GM10847 (cell line): ENCODE results near the gene PAN3.

Experiments
- POLR2A ChIP-seq: IDR thresholded peaks from 2 replicates; pipeline ENCODE4 v1.6.1; 2011; ENCODE audit not compliant: insufficient read length; ENCODE audit errors: extremely low read depth

The PAN3 gene, protein sequence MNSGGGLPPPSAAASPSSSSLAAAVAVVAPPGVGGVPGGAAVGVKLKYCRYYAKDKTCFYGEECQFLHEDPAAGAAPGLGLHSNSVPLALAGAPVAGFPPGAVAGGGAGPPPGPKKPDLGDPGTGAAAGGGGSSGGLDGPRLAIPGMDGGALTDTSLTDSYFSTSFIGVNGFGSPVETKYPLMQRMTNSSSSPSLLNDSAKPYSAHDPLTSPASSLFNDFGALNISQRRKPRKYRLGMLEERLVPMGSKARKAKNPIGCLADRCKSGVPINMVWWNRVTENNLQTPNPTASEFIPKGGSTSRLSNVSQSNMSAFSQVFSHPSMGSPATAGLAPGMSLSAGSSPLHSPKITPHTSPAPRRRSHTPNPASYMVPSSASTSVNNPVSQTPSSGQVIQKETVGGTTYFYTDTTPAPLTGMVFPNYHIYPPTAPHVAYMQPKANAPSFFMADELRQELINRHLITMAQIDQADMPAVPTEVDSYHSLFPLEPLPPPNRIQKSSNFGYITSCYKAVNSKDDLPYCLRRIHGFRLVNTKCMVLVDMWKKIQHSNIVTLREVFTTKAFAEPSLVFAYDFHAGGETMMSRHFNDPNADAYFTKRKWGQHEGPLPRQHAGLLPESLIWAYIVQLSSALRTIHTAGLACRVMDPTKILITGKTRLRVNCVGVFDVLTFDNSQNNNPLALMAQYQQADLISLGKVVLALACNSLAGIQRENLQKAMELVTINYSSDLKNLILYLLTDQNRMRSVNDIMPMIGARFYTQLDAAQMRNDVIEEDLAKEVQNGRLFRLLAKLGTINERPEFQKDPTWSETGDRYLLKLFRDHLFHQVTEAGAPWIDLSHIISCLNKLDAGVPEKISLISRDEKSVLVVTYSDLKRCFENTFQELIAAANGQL

GRCh38 chr13:28138012-28138755, at the start of gene PAN3:
TSS of gene PAN3 (plus strand) at chr13:28138545. CDS start at chr13:28138658, 113 bp downstream.
- TF ChIP-seq POLR2A: peak; percentile 83

DNA sequence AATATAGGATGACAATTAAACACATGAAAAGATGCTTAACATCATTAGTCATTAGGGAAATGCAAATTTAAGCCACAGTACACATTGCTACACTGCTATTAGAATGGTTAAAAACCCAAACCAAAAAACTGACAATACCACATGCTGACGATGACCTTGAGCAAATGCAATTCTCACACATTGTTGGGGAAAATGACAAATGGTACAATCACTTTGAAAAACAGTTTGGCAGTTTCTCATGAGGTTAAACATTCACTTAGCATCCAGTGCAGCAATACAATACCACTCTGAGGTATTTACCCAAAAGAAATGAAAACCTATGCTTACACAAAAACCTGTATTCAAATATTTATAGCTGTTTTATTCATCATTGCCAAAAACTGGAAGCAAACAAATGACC, 49.3 kb upstream of the PAN3 start:
- TF ChIP-seq POLR2A: no peak

DNA sequence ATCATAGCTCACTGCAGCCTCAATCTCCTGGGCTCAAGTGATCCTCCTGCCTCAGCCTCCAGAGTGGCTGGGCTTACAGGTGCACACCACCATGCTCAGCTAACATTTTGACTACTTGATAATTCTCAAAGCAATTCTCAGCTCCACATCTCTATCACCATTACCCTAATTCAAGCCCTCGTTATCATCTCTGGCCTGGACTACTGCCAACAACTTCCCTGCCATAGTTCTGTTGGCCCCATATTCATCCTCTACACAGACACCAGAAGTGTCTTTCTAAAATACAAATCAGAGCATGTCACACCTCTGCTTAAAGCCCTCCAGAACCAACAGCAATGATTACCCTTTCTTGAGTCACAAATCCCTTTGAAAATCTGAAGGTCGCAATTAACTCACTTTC, 45.9 kb upstream of the PAN3 start:
- no peak for TF ChIP-seq POLR2A

GRCh38 chr13:28093881-28094280, 44.5 kb upstream of the PAN3 start:
- no peak for TF ChIP-seq POLR2A

- no peak for TF ChIP-seq POLR2A
Measured at GRCh38 chr13:28094306-28094705, 44.0 kb upstream of the PAN3 start.

- TF ChIP-seq POLR2A: no peak
Measured at GRCh38 chr13:28097503-28097902, 40.8 kb upstream of the PAN3 start.

- TF ChIP-seq POLR2A: no peak
Measured at GRCh38 chr13:28099396-28100149, 38.8 kb upstream of the PAN3 start.

DNA sequence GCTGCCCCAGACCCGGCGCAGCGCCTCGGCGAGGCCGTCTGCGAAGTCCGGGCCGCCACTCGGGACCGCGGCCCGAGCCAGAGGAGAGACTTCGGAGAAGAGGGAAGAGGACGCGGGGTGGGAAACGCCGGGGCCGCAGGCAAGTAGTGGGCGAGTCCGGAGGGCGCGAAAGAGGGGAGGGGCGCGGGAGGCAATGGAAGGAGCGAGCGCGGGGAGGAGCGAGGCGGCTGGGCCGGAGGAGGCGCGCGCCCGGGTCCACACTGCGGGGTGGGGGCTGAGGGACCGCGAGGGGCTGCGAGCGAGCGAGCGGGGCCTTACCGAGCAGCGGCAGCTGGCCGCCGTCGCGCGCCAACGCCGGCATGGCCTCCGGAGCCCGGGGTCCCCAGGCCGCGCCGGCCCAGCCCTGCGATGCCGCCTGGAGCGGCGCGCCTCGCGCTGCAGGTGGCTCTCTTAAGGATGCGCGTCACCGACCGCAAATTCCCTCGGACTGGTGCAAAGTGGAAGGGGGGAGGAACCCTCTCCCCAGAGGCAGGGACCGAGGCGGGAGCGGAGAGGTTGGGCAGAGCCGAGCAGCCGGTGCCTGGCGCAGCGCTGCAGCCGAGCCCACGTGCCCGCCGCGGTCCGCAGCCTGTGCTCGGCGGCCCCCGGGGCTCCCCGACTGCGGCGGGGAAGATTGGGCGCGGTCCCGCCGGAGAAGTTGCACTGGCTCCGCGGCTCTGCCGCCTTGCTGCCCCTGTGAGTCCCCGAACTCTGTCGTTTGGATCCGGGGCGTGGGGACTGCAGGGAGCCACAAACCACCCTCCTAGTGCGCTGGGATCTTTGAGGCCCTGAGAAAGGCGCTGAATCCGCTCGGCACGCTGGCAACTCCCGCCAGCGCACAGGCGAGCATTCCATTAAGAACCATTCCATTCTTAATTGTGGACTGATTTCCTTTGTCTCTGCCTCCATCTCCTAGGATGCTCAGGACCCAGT, 37.9 kb upstream of the PAN3 start, which contains the start of gene FLT3:
TSS of gene FLT3 (minus strand) at position 427 of the 972 bp plus-strand sequence. CDS start at position 361, 66 bp downstream.
- TF ChIP-seq POLR2A: no peak

- no peak for TF ChIP-seq POLR2A
Measured at GRCh38 chr13:28106976-28107375, 31.4 kb upstream of the PAN3 start.

GRCh38 chr13:28110414-28110813, 27.9 kb upstream of the PAN3 start:
- no peak for TF ChIP-seq POLR2A

DNA sequence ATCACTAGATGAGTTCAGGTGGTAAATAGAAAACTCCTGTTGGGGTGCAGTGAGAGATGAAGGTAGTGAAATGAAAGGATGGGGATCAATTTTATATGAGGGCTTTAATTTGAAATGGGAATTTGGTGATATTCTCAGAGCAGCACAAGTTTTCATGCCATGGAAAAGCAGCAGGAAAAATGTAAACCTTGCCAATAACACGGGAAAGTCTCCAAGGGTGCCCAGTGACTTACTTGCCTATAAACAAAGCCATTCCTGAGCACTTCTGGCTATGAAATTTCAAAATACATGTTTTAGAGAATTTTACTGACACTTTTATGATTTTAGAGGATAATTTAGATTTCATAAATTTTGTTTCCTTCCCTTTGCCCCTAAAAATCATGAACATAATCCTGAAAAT, 21.6 kb upstream of the PAN3 start:
- TF ChIP-seq POLR2A: no peak

DNA sequence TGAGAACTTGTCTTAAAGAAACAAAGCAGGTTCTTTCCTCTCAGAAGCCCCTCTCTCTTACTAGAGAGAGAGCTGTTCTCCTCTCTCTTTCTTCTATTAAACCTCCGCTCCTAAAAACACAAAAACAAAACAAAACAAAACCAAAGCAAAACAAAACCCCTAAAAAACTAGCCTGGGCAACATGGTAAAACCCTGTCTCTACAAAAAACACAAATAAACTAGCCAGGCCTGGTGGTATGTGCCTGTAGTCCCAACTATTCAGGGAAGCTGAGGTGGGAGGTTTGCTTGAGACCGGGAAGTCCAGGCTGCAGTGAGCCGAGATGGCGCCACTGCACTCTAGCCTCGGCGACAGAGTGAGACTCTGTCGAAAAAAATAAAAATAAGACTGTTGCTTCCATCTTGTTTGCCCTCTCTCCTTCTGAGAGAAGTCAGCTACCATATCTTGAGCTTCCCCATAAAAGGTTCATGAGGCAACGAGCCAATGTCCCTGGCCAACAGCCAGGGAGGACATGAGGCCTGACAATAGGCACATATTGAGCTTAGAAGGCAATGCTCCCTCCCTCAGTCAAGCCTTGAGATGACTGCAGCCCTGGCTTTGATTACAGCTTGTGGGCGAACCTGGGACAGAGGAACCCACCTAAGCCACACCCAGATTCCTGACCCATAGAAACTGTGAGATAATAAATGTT, 20.5 kb upstream of the PAN3 start:
- TF ChIP-seq POLR2A: no peak

GRCh38 chr13:28120317-28120716, 18.0 kb upstream of the PAN3 start:
- no peak for TF ChIP-seq POLR2A

DNA sequence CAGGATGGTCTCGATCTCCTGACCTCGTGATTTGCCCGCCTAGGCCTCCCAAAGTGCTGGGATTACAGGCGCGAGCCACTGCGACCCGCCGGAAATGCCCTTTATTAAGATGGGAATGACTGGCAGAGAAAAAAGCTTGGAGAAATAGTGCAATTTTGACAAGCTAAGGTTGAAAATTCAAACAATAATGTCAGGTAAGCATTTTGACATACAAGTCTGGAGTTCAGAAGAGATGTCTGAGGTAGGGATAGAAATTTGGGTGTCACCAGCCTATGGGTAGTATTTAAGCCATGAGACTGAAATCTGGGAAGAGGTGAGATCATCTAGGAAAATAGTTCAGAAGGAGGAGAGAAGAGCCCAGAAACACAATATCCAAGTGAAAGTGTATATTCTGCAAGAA, 17.1 kb upstream of the PAN3 start:
- no peak for TF ChIP-seq POLR2A
